Measurements from ENCODE around the gene SNX8. TPM values are rescaled to one million over a fixed set of nuclear protein-coding genes. Genes with fewer than 3 reads are reported as not detected.

SNX8 gene
- total RNA-seq, 1 donor from 2014 or later, result 25.9 TPM

GRCh38 chr7:2299870-2300512 lies 14.2 kb downstream of the SNX8 start:
- intact Hi-C loops (cut with DNase I), result no loop called here
- peak; percentile 45 for ATAC-seq

GRCh38 chr7:2299131-2299829 lies 15.0 kb downstream of the SNX8 start:
- ATAC-seq (peak; percentile 88), DNase-seq (ENCODE audit: low spot score) (no peak)
- intact Hi-C loops (cut with DNase I), result no loop called here

More at GRCh38 chr7:2299870-2300512, 14.2 kb downstream of the SNX8 start:
- no peak for DNase-seq (ENCODE audit: low spot score)

- no peak for ATAC-seq
- no peak for DNase-seq (ENCODE audit: low spot score)
- intact Hi-C loops (cut with DNase I), result no loop called here
These were observed 17.4 kb downstream of the SNX8 start for GRCh38 chr7:2296832-2297231.

- DNase-seq (ENCODE audit: low spot score) (no peak), ATAC-seq (no peak)
These were observed 18.2 kb downstream of the SNX8 start for GRCh38 chr7:2295936-2296620.

GRCh38 chr7:2290877-2291276 lies 23.4 kb downstream of the SNX8 start:
- DNase-seq (ENCODE audit: low spot score), result no peak
- ATAC-seq, result no peak
- intact Hi-C loops (cut with DNase I), result no loop called here

More at GRCh38 chr7:2295936-2296620, 18.2 kb downstream of the SNX8 start:
- intact Hi-C loops (cut with DNase I), result no loop called here

GRCh38 chr7:2289621-2290020 lies 24.6 kb downstream of the SNX8 start:
- no peak for DNase-seq (ENCODE audit: low spot score)
- intact Hi-C loops (cut with DNase I), result no loop called here
- no peak for ATAC-seq

GRCh38 chr7:2289111-2289586 lies 25.1 kb downstream of the SNX8 start:
- DNase-seq (ENCODE audit: low spot score) (no peak), ATAC-seq (no peak)
- intact Hi-C loops (cut with DNase I), result no loop called here

- DNase-seq (ENCODE audit: low spot score) (no peak), ATAC-seq (no peak)
- intact Hi-C loops (cut with DNase I), result no loop called here
These were observed 25.7 kb downstream of the SNX8 start for GRCh38 chr7:2288503-2288902.

- ATAC-seq, result no peak
- intact Hi-C loops (cut with DNase I), result no loop called here
These were observed 26.5 kb downstream of the SNX8 start for GRCh38 chr7:2287745-2288144.

GRCh38 chr7:2283074-2283473 lies 31.2 kb downstream of the SNX8 start:
- ATAC-seq (no peak), DNase-seq (ENCODE audit: low spot score) (no peak)
- intact Hi-C loops (cut with DNase I), result loop anchor here (5.0 kb wide), 1 partner anchor 161 kb away; no protein-coding TSS in a partner anchor

More at GRCh38 chr7:2287745-2288144, 26.5 kb downstream of the SNX8 start:
- DNase-seq (ENCODE audit: low spot score), result no peak

GRCh38 chr7:2282185-2282751 lies 32.0 kb downstream of the SNX8 start:
- intact Hi-C loops (cut with DNase I), result loop anchor here (5.0 kb wide), 1 partner anchor 160 kb away; no protein-coding TSS in a partner anchor
- ATAC-seq, result no peak
- no peak for DNase-seq (ENCODE audit: low spot score)

GRCh38 chr7:2281541-2281940 lies 32.7 kb downstream of the SNX8 start:
- ATAC-seq, result peak; percentile 63
- intact Hi-C loops (cut with DNase I), result loop anchor here (5.0 kb wide), 1 partner anchor 159 kb away; no protein-coding TSS in a partner anchor

GRCh38 chr7:2280424-2280823 lies 33.8 kb downstream of the SNX8 start:
- intact Hi-C loops (cut with DNase I), result loop anchor here (5.0 kb wide), 1 partner anchor 158 kb away; no protein-coding TSS in a partner anchor
- DNase-seq (ENCODE audit: low spot score) (no peak), ATAC-seq (no peak)

More at GRCh38 chr7:2281541-2281940, 32.7 kb downstream of the SNX8 start:
- no peak for DNase-seq (ENCODE audit: low spot score)

- ATAC-seq, result no peak
- intact Hi-C loops (cut with DNase I), result loop anchor here (5.0 kb wide), 1 partner anchor 158 kb away; no protein-coding TSS in a partner anchor
These were observed 34.3 kb downstream of the SNX8 start for GRCh38 chr7:2279896-2280295.

GRCh38 chr7:2278026-2278425 lies 36.2 kb downstream of the SNX8 start:
- intact Hi-C loops (cut with DNase I), result no loop called here
- ATAC-seq (no peak), DNase-seq (ENCODE audit: low spot score) (no peak)

More at GRCh38 chr7:2279896-2280295, 34.3 kb downstream of the SNX8 start:
- no peak for DNase-seq (ENCODE audit: low spot score)

- no peak for ATAC-seq
- intact Hi-C loops (cut with DNase I), result no loop called here
These were observed 38.1 kb downstream of the SNX8 start for GRCh38 chr7:2276107-2276506.

GRCh38 chr7:2275101-2275500 lies 39.1 kb downstream of the SNX8 start:
- intact Hi-C loops (cut with DNase I), result no loop called here
- ATAC-seq (no peak), DNase-seq (ENCODE audit: low spot score) (no peak)

More at GRCh38 chr7:2276107-2276506, 38.1 kb downstream of the SNX8 start:
- no peak for DNase-seq (ENCODE audit: low spot score)

- no peak for ATAC-seq
- intact Hi-C loops (cut with DNase I), result no loop called here
These were observed 39.6 kb downstream of the SNX8 start for GRCh38 chr7:2274666-2275065.

GRCh38 chr7:2273866-2274265 lies 40.4 kb downstream of the SNX8 start:
- DNase-seq (ENCODE audit: low spot score) (no peak), ATAC-seq (no peak)
- intact Hi-C loops (cut with DNase I), result no loop called here

More at GRCh38 chr7:2274666-2275065, 39.6 kb downstream of the SNX8 start:
- DNase-seq (ENCODE audit: low spot score), result no peak
